HEK293 (cell line): ENCODE data around the gene DLG2.

Experiments
- CTCF ChIP-seq: fragments of 450-650 bp; formaldehyde crosslinking; IDR thresholded peaks from 2 replicates; pipeline ENCODE4 v1.5.1; 2016; ENCODE audit warnings: missing biosample characterization, missing genetic modification characterization
- PATZ1 ChIP-seq: fragments of 450-650 bp; formaldehyde crosslinking; IDR thresholded peaks from 2 replicates; pipeline ENCODE4 v1.5.1; 2016; ENCODE audit warnings: missing biosample characterization, missing genetic modification characterization
- REST ChIP-seq: fragments of 450-650 bp; formaldehyde crosslinking; IDR thresholded peaks from 2 replicates; pipeline ENCODE4 v1.5.1; 2016; ENCODE audit warnings: missing biosample characterization, missing genetic modification characterization
- TRIM28 ChIP-seq: IDR thresholded peaks from 2 replicates; pipeline ENCODE4 v1.6.1; 2011; ENCODE audit warnings: low read length, control low read depth, borderline replicate concordance
- ZBTB10 ChIP-seq: fragments of 450-650 bp; formaldehyde crosslinking; IDR thresholded peaks from 2 replicates; pipeline ENCODE4 v1.5.1; 2016; ENCODE audit warnings: missing biosample characterization, missing genetic modification characterization
- ZNF10 ChIP-seq: fragments of 450-650 bp; formaldehyde crosslinking; IDR thresholded peaks from 2 replicates; pipeline ENCODE4 v1.5.1; 2017; ENCODE audit warnings: missing biosample characterization, missing genetic modification characterization
- ZNF132 ChIP-seq: fragments of 450-650 bp; formaldehyde crosslinking; IDR thresholded peaks from 2 replicates; pipeline ENCODE4 v1.5.1; 2017; ENCODE audit warnings: missing biosample characterization, missing genetic modification characterization, borderline replicate concordance
- ZNF146 ChIP-seq: fragments of 450-650 bp; formaldehyde crosslinking; IDR thresholded peaks from 2 replicates; pipeline ENCODE4 v1.5.1; 2016; ENCODE audit warnings: missing biosample characterization, missing genetic modification characterization
- ZNF24 ChIP-seq: fragments of 450-650 bp; formaldehyde crosslinking; IDR thresholded peaks from 2 replicates; pipeline ENCODE4 v1.5.1; 2016; ENCODE audit warnings: missing biosample characterization, missing genetic modification characterization
- ZNF26 ChIP-seq: fragments of 450-650 bp; formaldehyde crosslinking; IDR thresholded peaks from 2 replicates; pipeline ENCODE4 v1.5.1; 2016; ENCODE audit warnings: missing biosample characterization, missing genetic modification characterization
- ZNF341 ChIP-seq: fragments of 450-650 bp; formaldehyde crosslinking; IDR thresholded peaks from 2 replicates; pipeline ENCODE4; 2016; ENCODE audit warnings: low read depth, missing biosample characterization, missing genetic modification characterization
- ZNF366 ChIP-seq: fragments of 450-650 bp; formaldehyde crosslinking; conservative IDR thresholded peaks from 2 replicates; pipeline ENCODE4 v1.5.1; 2016; ENCODE audit warnings: missing biosample characterization, missing genetic modification characterization
- ZNF600 ChIP-seq: fragments of 450-650 bp; formaldehyde crosslinking; IDR thresholded peaks from 2 replicates; pipeline ENCODE4 v1.5.1; 2016; ENCODE audit warnings: missing biosample characterization, missing genetic modification characterization

- TF ChIP-seq CTCF, result no peak
- TF ChIP-seq ZNF10 (tag by site-specific recombination), result no peak
- TF ChIP-seq PATZ1 (tag by site-specific recombination), result no peak
- TF ChIP-seq ZBTB10, result no peak
- no peak for TF ChIP-seq ZNF600 (tag by site-specific recombination)
- TF ChIP-seq ZNF24 (tag by site-specific recombination), result no peak
- no peak for TF ChIP-seq ZNF366
- TF ChIP-seq TRIM28, result no peak
- TF ChIP-seq ZNF341 (tag by site-specific recombination), result no peak
- TF ChIP-seq REST, result no peak
- TF ChIP-seq ZNF132, result no peak
- TF ChIP-seq ZNF146, result no peak
- no peak for TF ChIP-seq ZNF26
Observed at GRCh38 chr11:83543706-83544439, 2083.3 kb downstream of the DLG2 start.
